ENCODE results near the gene SYNRG. TPM values are rescaled to one million over a fixed set of nuclear protein-coding genes. Genes with fewer than 3 reads are reported as not detected.

The SYNRG gene
- total and polyA plus RNA-seq, 2 of the 13 experiments (the other 11 are each of a cell fraction or from before 2014, with no cell fraction given) = 7.3 to 8.7 TPM

DNA sequence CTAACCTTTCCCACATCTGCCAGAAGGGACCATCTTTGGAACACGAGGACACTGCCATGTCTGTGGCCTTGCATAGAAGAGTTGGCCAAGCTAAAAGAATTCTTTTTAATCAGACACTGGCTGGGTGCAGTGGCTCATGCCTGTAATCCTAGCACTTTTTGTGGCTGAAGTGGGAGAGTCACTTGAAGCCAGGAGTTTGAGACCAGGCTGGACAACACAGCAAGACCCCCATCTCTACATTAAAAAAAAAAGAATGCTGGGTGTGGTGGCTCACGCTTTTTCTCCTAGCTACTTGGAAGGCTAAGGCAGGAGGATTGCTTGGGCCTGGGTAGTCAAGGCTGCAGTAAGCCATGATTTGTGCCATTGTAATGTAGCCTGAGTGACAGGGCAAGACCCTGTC is 128.8 kb downstream of the SYNRG start:
- ATAC-seq = no peak
- CTCF ChIA-PET (ENCODE audit: low intra/inter-chr PET ratio, low total read pairs) = no interaction called here
- no peak for DNase-seq (ENCODE audit: low spot score)
- intact Hi-C loops (cut with micrococcal nuclease; ENCODE audit: unreplicated experiment) (no loop called here), in situ Hi-C loops (cut with HindIII; ENCODE audit: extremely low pct_ligation_motif_present, low pct_unique_long_range_greater_than_20kb) (no loop called here)
- H3K36me3 ChIP-seq (replicated peaks in 1 of 2; ENCODE audit: control insufficient read depth in 1 of 2, insufficient read depth in 2 of 2, low read length in 2 of 2) = peaks cover 1 to 31% of the 10 kb centered on the region in 2 experiments; a peak in 2 of 5 replicates
- no peak overlapping the region for H3K4me2 ChIP-seq (ENCODE audit: low read depth, low read length)
- no peak overlapping the region for H2AFZ ChIP-seq (ENCODE audit: low read length)
- POLR2A ChIA-PET = interaction anchor here (1.0 kb wide), 1 partner anchor 9 kb away, joined by 3 read pairs; the partner anchor contains the start of gene DUSP14
- H4K20me1 ChIP-seq (ENCODE audit: insufficient read depth, low read length) = no peaks in the 10 kb centered on the region
- no peak overlapping the region for H3K4me3 ChIP-seq (replicated peaks in 1 of 3; ENCODE audit: insufficient read depth in 1 of 3, low read depth in 2 of 3, low read length in 3 of 3)
- H3K79me2 ChIP-seq (ENCODE audit: insufficient read depth, low read length) = no peaks in the 10 kb centered on the region
- WGBS (ENCODE audit: low lambda C conversion rate) = 97% methylated on average over 2 of the region's 2 CpGs
- H3K9ac ChIP-seq (ENCODE audit: insufficient read depth, low read depth, low read length) = no peak overlapping the region
- no peak for FAIRE-seq
- no peaks in the 10 kb centered on the region for H3K9me3 ChIP-seq (ENCODE audit: low read length)
- no TSS peak for BruUV-seq (replicated peaks)
- H3K27me3 ChIP-seq (ENCODE audit: control insufficient read depth in 1 of 2, insufficient read depth in 2 of 2, low read length in 2 of 2) = no peaks in the 10 kb centered on the region
- no peak for TF ChIP-seq MTF2 (CRISPR knock-in tag; IDR thresholded peaks at IDR 0.05; ENCODE audit: borderline replicate concordance)
- TF ChIP-seq HMGA1 (CRISPR knock-in tag; conservative IDR thresholded peaks at IDR 0.05) = no peak
- TF ChIP-seq, protein P1, sequence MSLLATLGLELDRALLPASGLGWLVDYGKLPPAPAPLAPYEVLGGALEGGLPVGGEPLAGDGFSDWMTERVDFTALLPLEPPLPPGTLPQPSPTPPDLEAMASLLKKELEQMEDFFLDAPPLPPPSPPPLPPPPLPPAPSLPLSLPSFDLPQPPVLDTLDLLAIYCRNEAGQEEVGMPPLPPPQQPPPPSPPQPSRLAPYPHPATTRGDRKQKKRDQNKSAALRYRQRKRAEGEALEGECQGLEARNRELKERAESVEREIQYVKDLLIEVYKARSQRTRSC (CRISPR knock-in tag; IDR thresholded peaks at IDR 0.05; ENCODE audit: low read depth) = no peak
- no peak for TF ChIP-seq ZNF629 (CRISPR knock-in tag; conservative IDR thresholded peaks at IDR 0.05)
- no peak for TF ChIP-seq ZNF724P (CRISPR knock-in tag; IDR thresholded peaks at IDR 0.05; ENCODE audit: borderline replicate concordance)
- TF ChIP-seq MAFK (conservative IDR thresholded peaks at IDR 0.05 in 1 of 2, IDR thresholded peaks at IDR 0.05 in 1 of 2; ENCODE audit: low read length in 2 of 2) = no peak
- TF ChIP-seq RORA (CRISPR knock-in tag; IDR thresholded peaks at IDR 0.05) = no peak
- no peak for TF ChIP-seq MXI1 (IDR thresholded peaks at IDR 0.05; ENCODE audit: borderline replicate concordance, low read depth, low read length)
- TF ChIP-seq PHB2 (IDR thresholded peaks at IDR 0.05; ENCODE audit: partially characterized antibody) = no peak
- TF ChIP-seq NR1H2 (CRISPR knock-in tag; IDR thresholded peaks at IDR 0.05; ENCODE audit: borderline replicate concordance, low read depth) = no peak
- peaks cover 40% of the 10 kb centered on the region for H3K4me1 ChIP-seq (ENCODE audit: insufficient read depth, low read length)
- no peak overlapping the region for H3K27ac ChIP-seq (ENCODE audit: extremely low read length, insufficient read depth, low read length)

Measured in HepG2 (cell line).